WERI-Rb-1 (cell line): ENCODE results near the gene ABCA12.

Source experiments
- DNase-seq: peaks from one replicate; pipeline ENCODE4 v3.0.0-alpha.2; 2020
- H3K27ac ChIP-seq: fragments of 250-450 bp; sonication (Bioruptor Pico); 2 replicates; pipeline ENCODE4 v1.5.1; 2020; ENCODE audit warnings: mild to moderate bottlenecking, moderate library complexity
- H3K27me3 ChIP-seq: fragments of 250-450 bp; sonication (Bioruptor Pico); 2 replicates; pipeline ENCODE4 v1.5.1; 2021; ENCODE audit warnings: mild to moderate bottlenecking, low read depth, moderate library complexity; ENCODE audit not compliant: insufficient read depth, severe bottlenecking
- H3K36me3 ChIP-seq: fragments of 250-450 bp; sonication (Bioruptor Pico); 2 replicates; pipeline ENCODE4 v1.5.1; 2020; ENCODE audit warnings: mild to moderate bottlenecking, moderate library complexity
- H3K4me3 ChIP-seq: 2 replicates; pipeline ENCODE4 v1.5.1; 2011; ENCODE audit warnings: low read depth, mild to moderate bottlenecking, control low read depth, low read length
- H3K9me3 ChIP-seq: fragments of 250-450 bp; sonication (Bioruptor Pico); 2 replicates; pipeline ENCODE4 v1.5.1; 2021; ENCODE audit warnings: mild to moderate bottlenecking, moderate library complexity; ENCODE audit not compliant: severe bottlenecking
- TF ChIP-seq, protein P1 (sequence below): IDR thresholded peaks from 2 replicates; pipeline ENCODE4 v1.5.1; 2011; ENCODE audit warnings: low read depth, mild to moderate bottlenecking, control low read depth, inconsistent platforms, low read length

The ABCA12 gene

DNA sequence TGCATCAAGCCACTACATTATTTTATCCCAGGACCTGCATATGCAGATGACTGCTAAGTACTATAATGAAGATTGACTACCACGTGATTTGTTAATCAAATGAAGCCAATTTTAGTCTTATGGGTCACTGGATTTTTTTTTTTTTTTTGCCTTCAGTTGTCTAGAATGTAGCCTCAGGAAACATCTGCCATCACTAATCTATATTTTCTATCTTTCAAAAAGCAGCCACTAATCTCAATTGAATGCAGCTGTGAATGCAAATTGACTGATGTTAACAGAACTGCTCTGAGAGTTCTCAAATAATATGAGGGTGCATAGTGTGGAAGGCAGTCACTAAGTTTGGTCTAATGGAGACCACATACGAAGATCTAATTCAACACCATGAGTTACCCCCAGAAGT is 106.3 kb downstream of the ABCA12 start:
- no peaks in the 10 kb centered on the region for H3K9me3 ChIP-seq
- TF ChIP-seq, protein P1, sequence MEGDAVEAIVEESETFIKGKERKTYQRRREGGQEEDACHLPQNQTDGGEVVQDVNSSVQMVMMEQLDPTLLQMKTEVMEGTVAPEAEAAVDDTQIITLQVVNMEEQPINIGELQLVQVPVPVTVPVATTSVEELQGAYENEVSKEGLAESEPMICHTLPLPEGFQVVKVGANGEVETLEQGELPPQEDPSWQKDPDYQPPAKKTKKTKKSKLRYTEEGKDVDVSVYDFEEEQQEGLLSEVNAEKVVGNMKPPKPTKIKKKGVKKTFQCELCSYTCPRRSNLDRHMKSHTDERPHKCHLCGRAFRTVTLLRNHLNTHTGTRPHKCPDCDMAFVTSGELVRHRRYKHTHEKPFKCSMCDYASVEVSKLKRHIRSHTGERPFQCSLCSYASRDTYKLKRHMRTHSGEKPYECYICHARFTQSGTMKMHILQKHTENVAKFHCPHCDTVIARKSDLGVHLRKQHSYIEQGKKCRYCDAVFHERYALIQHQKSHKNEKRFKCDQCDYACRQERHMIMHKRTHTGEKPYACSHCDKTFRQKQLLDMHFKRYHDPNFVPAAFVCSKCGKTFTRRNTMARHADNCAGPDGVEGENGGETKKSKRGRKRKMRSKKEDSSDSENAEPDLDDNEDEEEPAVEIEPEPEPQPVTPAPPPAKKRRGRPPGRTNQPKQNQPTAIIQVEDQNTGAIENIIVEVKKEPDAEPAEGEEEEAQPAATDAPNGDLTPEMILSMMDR, result no peak
- H3K4me3 ChIP-seq, result no peak overlapping the region
- no peak for DNase-seq
- no peak overlapping the region for H3K27ac ChIP-seq
- no peaks in the 10 kb centered on the region for H3K36me3 ChIP-seq
- no peaks in the 10 kb centered on the region for H3K27me3 ChIP-seq

DNA sequence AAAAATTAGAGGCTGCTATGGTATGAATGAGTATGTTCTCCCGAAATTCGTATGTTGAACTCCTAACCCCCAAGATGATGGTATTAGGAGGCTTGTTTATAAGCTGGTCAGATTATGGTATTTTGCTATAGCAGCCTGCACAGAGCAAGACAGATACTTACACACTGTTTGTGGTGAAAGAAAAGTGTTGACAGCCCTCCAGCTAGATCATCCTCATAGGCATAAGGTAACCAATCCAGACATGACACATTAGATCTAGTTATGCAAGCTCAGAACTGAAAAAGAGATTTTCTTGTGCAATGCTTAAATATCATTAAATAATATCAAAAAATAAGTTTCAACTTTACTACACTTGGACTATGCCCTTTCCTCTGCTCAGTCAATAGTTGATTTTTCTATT is 107.1 kb downstream of the ABCA12 start:
- Histone ChIP-seq H3K36me3 (no peaks in the 10 kb centered on the region), H3K27me3 (no peaks in the 10 kb centered on the region), H3K27ac (no peak overlapping the region), H3K9me3 (no peaks in the 10 kb centered on the region), H3K4me3 (no peak overlapping the region)
- DNase-seq, result no peak
- TF ChIP-seq, protein P1, result no peak

DNA sequence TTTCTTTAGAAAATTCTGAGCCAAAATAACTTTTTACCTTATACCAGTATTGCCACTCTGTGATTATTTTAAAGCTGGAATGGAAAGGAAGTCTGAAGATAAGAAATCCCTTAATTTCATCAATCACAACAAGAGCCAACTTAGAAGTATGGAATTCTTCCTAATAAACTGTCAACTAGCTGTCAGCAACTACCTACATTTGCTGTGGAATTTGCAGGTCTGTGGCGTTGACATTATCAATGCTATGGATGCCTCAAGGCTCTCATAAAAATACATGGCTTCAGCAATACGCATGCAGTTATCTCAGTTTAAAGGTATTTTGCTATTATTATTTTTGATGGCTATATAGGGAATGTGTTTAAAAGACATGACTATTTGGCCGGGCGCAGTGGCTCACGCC is 108.5 kb downstream of the ABCA12 start:
- H3K27ac ChIP-seq, result no peak overlapping the region
- no peaks in the 10 kb centered on the region for H3K9me3 ChIP-seq
- no peaks in the 10 kb centered on the region for H3K36me3 ChIP-seq
- TF ChIP-seq, protein P1, result no peak
- no peak overlapping the region for H3K4me3 ChIP-seq
- no peaks in the 10 kb centered on the region for H3K27me3 ChIP-seq
- DNase-seq, result no peak

DNA sequence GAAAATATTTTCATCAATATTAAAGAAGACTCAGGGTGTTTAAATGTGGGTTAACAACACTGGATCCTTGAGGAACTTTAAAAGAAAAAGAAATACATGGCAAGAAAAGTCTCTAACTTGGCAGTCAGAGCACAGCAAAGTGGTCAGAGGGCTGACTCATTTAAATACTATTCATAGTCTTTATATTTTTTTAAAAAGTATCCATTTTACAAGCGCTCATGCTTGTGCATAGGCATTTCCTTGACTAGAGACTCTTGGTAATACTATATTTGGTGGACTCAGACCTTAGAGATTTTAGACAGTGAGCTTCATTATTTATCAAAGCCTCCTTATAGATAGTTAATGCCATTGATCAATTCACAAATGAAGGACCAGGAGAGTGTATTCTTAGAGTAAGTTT is 110.2 kb downstream of the ABCA12 start:
- Histone ChIP-seq H3K27me3 (no peaks in the 10 kb centered on the region), H3K9me3 (no peaks in the 10 kb centered on the region), H3K27ac (no peak overlapping the region), H3K36me3 (no peaks in the 10 kb centered on the region), H3K4me3 (no peak overlapping the region)
- TF ChIP-seq, protein P1, result no peak
- no peak for DNase-seq

DNA sequence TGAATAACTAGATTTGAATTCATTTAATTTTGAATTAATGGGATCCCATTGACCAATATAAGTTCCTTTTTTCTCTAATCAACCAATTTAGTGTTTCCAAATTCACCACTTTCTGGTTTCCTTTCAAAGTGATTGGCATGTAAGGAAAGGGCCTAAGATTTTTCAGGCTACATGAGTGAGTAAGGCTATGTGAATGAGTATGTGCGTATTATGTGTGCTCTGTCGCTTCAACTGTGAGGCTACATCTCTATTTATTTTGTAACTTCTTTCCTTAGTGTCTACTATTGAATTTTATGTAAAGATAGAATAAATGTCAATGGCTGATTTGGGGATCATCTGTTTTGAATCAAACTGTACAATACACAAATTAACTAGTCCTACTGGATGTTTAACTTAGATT is 110.6 kb downstream of the ABCA12 start:
- TF ChIP-seq, protein P1, result no peak
- Histone ChIP-seq H3K4me3 (no peak overlapping the region), H3K27me3 (no peaks in the 10 kb centered on the region), H3K27ac (no peak overlapping the region), H3K36me3 (no peaks in the 10 kb centered on the region), H3K9me3 (no peaks in the 10 kb centered on the region)
- no peak for DNase-seq

DNA sequence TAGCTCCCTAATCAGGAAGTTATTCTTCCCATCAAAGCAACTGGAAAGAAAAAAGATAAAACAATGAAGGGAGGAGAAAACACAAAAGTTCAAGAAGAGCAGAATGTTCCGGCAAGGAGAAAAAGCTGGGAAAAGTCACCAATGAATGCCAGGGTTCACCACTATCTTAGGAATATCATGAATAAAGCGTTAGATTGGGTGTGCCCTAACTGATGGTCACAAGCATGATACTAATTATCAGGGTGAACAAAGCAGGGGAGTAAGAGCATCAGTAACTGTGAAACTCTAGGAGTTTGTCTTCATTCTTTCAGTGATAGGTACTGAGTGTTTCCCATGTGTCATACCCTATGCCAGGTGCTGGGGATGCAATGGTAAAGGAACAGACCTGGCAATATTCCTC is 115.5 kb downstream of the ABCA12 start:
- DNase-seq, result no peak
- TF ChIP-seq, protein P1, result no peak
- H3K4me3 ChIP-seq, result no peak overlapping the region
- H3K9me3 ChIP-seq, result no peaks in the 10 kb centered on the region
- no peaks in the 10 kb centered on the region for H3K27me3 ChIP-seq
- H3K27ac ChIP-seq, result no peak overlapping the region
- H3K36me3 ChIP-seq, result no peaks in the 10 kb centered on the region
